Activated T-helper 2 cell treated with anti-CD3 and anti-CD28 coated beads, Interferon-gamma antibody, Interleukin-2, Interleukin-4, amounts not matched to agents 10 μg/mL and 5 μg/mL and 100 μg/mL, durations not matched to agents 14 hours and 24 hours and 36 hours (primary cell): ENCODE data around the gene CAMSAP1. TPM values are rescaled to one million over a fixed set of nuclear protein-coding genes. Genes with fewer than 3 reads are reported as not detected.

Source experiments
- DNase-seq: peaks from one replicate; pipeline ENCODE4 v3.0.0; 2021; ENCODE audit warnings: low spot score
- H3K27ac Mint-ChIP-seq: one replicate; pipeline ENCODE4 v1.8.0; 2021; ENCODE audit warnings: mixed read lengths
- H3K27me3 Mint-ChIP-seq: one replicate; pipeline ENCODE4 v1.8.0; 2021; ENCODE audit warnings: low read depth, mixed read lengths
- H3K36me3 Mint-ChIP-seq: one replicate; pipeline ENCODE4 v1.8.0; 2021; ENCODE audit warnings: low read depth, mixed read lengths
- H3K4me1 Mint-ChIP-seq: one replicate; pipeline ENCODE4 v1.8.0; 2021; ENCODE audit warnings: low read depth, mixed read lengths
- H3K4me3 Mint-ChIP-seq: one replicate; pipeline ENCODE4 v1.8.0; 2021; ENCODE audit warnings: low read depth, mild to moderate bottlenecking, moderate library complexity, mixed read lengths
- H3K9me3 Mint-ChIP-seq: one replicate; pipeline ENCODE4 v1.8.0; 2021; ENCODE audit warnings: mixed read lengths
- intact Hi-C: fragments of 100-400 bp; cut with micrococcal nuclease; formaldehyde crosslinking; loops from one replicate; pipeline ENCODE4 v1.15.1; 2023
- total RNA-seq: library from RNA; stranded (reverse); gene quantifications from 2 replicates; pipeline ENCODE4 v1.2.3, GENCODE V29; 2022

The CAMSAP1 gene
- total RNA-seq, 1 donor from 2014 or later: 44.2 TPM

DNA sequence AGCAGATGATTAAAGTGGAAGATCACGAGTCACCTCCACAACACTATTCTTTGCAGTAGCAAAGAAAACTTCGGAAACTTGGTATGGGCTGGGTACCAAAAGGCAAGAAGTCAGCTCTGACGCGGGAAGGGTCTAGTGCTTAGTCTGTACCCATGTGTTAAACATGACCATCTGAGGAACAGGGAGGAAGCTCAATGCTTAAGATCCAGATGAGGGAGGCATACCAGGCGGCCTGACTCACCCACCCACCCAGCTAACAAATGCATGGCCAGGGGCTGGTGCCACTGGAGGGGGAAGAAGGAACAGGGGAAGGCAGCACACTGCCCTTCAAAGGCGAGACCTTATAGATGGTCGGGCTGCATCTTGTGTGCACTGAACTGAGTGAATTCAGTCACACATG lies 41.8 kb downstream of the CAMSAP1 start:
- intact Hi-C loops: loop anchor here (10.0 kb wide), 1 partner anchor 59 kb away; no protein-coding TSS in a partner anchor
- no peaks in the 10 kb centered on the region for H3K9me3 Mint-ChIP-seq
- peaks cover 35% of the 10 kb centered on the region for H3K36me3 Mint-ChIP-seq
- no peak overlapping the region for H3K4me3 Mint-ChIP-seq
- DNase-seq: no peak
- no peaks in the 10 kb centered on the region for H3K4me1 Mint-ChIP-seq
- H3K27me3 Mint-ChIP-seq: no peaks in the 10 kb centered on the region
- no peak overlapping the region for H3K27ac Mint-ChIP-seq

GRCh38 chr9:135864447-135865049 lies 42.8 kb downstream of the CAMSAP1 start:
- Mint-ChIP-seq H3K9me3 (no peaks in the 10 kb centered on the region), H3K4me3 (no peak overlapping the region), H3K27me3 (no peaks in the 10 kb centered on the region), H3K27ac (no peak overlapping the region), H3K36me3 (peaks cover 26% of the 10 kb centered on the region), H3K4me1 (no peaks in the 10 kb centered on the region)
- intact Hi-C loops: loop anchor here (10.0 kb wide), 1 partner anchor 60 kb away; no protein-coding TSS in a partner anchor
- DNase-seq: peak; percentile 50

- peaks cover 27% of the 10 kb centered on the region for H3K36me3 Mint-ChIP-seq
- no peak overlapping the region for H3K4me3 Mint-ChIP-seq
- intact Hi-C loops: loop anchor here (10.0 kb wide), 1 partner anchor 62 kb away; no protein-coding TSS in a partner anchor
- H3K4me1 Mint-ChIP-seq: no peaks in the 10 kb centered on the region
- H3K9me3 Mint-ChIP-seq: no peaks in the 10 kb centered on the region
- H3K27ac Mint-ChIP-seq: no peak overlapping the region
- no peaks in the 10 kb centered on the region for H3K27me3 Mint-ChIP-seq
- no peak for DNase-seq
These were observed 44.5 kb downstream of the CAMSAP1 start for GRCh38 chr9:135862809-135863208.

GRCh38 chr9:135858491-135859185 lies 48.7 kb downstream of the CAMSAP1 start:
- no peaks in the 10 kb centered on the region for H3K9me3 Mint-ChIP-seq
- H3K27ac Mint-ChIP-seq: no peak overlapping the region
- H3K4me3 Mint-ChIP-seq: no peak overlapping the region
- H3K36me3 Mint-ChIP-seq: peaks cover 34% of the 10 kb centered on the region
- no peaks in the 10 kb centered on the region for H3K27me3 Mint-ChIP-seq
- DNase-seq: no peak
- intact Hi-C loops: no loop called here
- no peaks in the 10 kb centered on the region for H3K4me1 Mint-ChIP-seq

DNA sequence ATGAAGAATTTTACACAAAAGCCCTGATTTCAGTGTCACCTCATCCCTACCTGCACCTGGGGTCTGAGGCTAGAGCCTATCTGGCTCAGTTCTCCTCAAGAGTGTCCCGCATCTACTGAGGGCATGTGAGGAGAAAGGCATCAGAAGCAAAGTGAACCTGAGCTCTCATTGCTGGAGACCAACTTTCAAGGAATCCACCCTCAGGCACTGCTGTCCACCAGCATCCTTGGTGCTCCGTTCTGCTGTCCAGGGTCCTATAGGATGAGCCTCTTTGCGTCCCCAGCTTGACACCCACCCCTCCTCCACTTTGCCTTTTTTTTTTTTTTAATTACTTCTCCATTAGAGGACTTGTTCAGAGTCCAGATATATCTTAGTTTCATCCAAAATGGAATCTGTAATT lies 49.5 kb downstream of the CAMSAP1 start:
- no peaks in the 10 kb centered on the region for H3K4me1 Mint-ChIP-seq
- no peak overlapping the region for H3K4me3 Mint-ChIP-seq
- intact Hi-C loops: no loop called here
- no peaks in the 10 kb centered on the region for H3K9me3 Mint-ChIP-seq
- peaks cover 33% of the 10 kb centered on the region for H3K36me3 Mint-ChIP-seq
- no peak for DNase-seq
- no peaks in the 10 kb centered on the region for H3K27me3 Mint-ChIP-seq
- no peak overlapping the region for H3K27ac Mint-ChIP-seq

DNA sequence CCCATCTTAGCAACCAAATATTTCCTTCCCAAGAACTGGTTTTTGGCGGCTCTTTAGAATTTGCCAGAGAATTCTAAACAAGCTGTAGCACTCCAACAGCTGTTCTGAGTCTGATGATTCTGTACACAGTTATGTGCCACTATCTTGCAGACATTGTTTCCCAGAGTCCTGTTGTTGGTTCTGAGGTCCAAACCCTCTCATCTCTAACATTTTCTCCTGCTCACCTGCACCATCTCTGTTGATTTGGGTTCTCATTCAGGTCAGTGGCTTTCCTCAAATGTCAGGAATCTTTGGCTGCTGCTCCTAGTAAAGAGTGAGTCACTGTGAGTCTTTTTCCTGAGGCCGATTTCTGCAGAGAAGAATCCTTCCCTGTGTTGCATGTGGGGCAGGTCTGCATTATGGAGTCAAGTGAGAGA lies 50.0 kb downstream of the CAMSAP1 start:
- intact Hi-C loops: no loop called here
- H3K36me3 Mint-ChIP-seq: peaks cover 28% of the 10 kb centered on the region
- H3K4me1 Mint-ChIP-seq: no peaks in the 10 kb centered on the region
- H3K9me3 Mint-ChIP-seq: no peaks in the 10 kb centered on the region
- H3K27me3 Mint-ChIP-seq: no peaks in the 10 kb centered on the region
- no peak overlapping the region for H3K27ac Mint-ChIP-seq
- H3K4me3 Mint-ChIP-seq: no peak overlapping the region
- DNase-seq: no peak

DNA sequence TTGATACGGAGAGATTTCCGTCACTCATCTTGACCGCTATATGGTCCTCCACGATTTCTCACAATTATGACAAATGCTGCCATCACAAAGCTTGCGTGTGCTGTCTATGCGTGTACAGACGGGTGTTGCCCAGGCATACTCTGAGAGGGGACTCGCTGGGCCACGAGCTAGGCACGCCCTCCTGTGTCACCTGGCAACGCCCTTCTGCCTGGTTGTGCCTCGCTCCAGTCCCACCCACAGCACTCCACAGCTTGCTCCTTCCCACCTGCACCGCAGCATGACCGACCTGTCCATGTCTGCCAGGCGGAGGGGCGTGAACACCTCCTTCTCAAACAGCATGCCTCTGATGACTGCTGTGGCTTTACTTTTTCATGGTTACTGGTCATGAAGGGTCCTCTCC lies 55.6 kb downstream of the CAMSAP1 start:
- H3K27ac Mint-ChIP-seq: no peak overlapping the region
- H3K27me3 Mint-ChIP-seq: no peaks in the 10 kb centered on the region
- H3K36me3 Mint-ChIP-seq: peaks cover 34% of the 10 kb centered on the region
- no peak overlapping the region for H3K4me3 Mint-ChIP-seq
- intact Hi-C loops: no loop called here
- no peak for DNase-seq
- peaks cover under 1% of the 10 kb centered on the region for H3K9me3 Mint-ChIP-seq
- peaks cover 12% of the 10 kb centered on the region for H3K4me1 Mint-ChIP-seq

DNA sequence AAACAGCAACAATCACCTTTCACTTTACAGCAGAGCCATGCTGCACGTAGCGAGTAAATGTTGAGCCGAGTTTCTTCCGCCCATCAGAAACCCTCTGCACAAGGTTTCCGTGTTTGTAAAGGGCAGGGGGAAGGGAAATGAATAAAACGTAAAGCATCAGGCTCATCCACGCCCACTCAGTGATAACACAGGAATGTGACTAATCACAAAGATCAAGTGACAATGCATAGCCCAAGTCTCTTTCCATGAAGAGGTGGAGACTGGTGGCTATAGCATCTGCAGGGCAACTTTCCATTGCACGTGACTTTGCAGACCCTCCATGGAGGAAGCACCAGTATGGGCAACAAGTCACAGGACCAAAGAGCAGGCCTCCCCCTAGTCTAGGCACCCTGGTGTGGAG lies 56.6 kb downstream of the CAMSAP1 start:
- peaks cover 8% of the 10 kb centered on the region for H3K9me3 Mint-ChIP-seq
- H3K4me3 Mint-ChIP-seq: no peak overlapping the region
- no peak for DNase-seq
- peaks cover 12% of the 10 kb centered on the region for H3K4me1 Mint-ChIP-seq
- intact Hi-C loops: no loop called here
- peaks cover 37% of the 10 kb centered on the region for H3K36me3 Mint-ChIP-seq
- peak overlapping the region; percentile 26 for H3K27ac Mint-ChIP-seq
- H3K27me3 Mint-ChIP-seq: no peaks in the 10 kb centered on the region

GRCh38 chr9:135849181-135849580 lies 58.2 kb downstream of the CAMSAP1 start:
- Mint-ChIP-seq H3K4me3 (no peak overlapping the region), H3K9me3 (peaks cover 24% of the 10 kb centered on the region), H3K27ac (no peak overlapping the region), H3K27me3 (no peaks in the 10 kb centered on the region), H3K4me1 (peaks cover 12% of the 10 kb centered on the region), H3K36me3 (peaks cover 52% of the 10 kb centered on the region)
- DNase-seq: no peak
- intact Hi-C loops: no loop called here

GRCh38 chr9:135848341-135849047 lies 58.9 kb downstream of the CAMSAP1 start:
- Mint-ChIP-seq H3K4me3 (no peak overlapping the region), H3K36me3 (peaks cover 57% of the 10 kb centered on the region), H3K27ac (no peak overlapping the region), H3K27me3 (no peaks in the 10 kb centered on the region), H3K4me1 (peaks cover 12% of the 10 kb centered on the region), H3K9me3 (peaks cover 28% of the 10 kb centered on the region)
- intact Hi-C loops: no loop called here
- no peak for DNase-seq

- H3K4me3 Mint-ChIP-seq: no peak overlapping the region
- peaks cover 28% of the 10 kb centered on the region for H3K9me3 Mint-ChIP-seq
- no peak overlapping the region for H3K27ac Mint-ChIP-seq
- intact Hi-C loops: no loop called here
- no peak for DNase-seq
- H3K36me3 Mint-ChIP-seq: peaks cover 57% of the 10 kb centered on the region
- H3K27me3 Mint-ChIP-seq: no peaks in the 10 kb centered on the region
- H3K4me1 Mint-ChIP-seq: peaks cover 12% of the 10 kb centered on the region
These were observed 59.5 kb downstream of the CAMSAP1 start for GRCh38 chr9:135847833-135848232.

- intact Hi-C loops: no loop called here
- H3K4me3 Mint-ChIP-seq: no peak overlapping the region
- no peak overlapping the region for H3K27ac Mint-ChIP-seq
- no peak for DNase-seq
- peaks cover 18% of the 10 kb centered on the region for H3K9me3 Mint-ChIP-seq
- no peaks in the 10 kb centered on the region for H3K27me3 Mint-ChIP-seq
- peaks cover 4% of the 10 kb centered on the region for H3K4me1 Mint-ChIP-seq
- peaks cover 32% of the 10 kb centered on the region for H3K36me3 Mint-ChIP-seq
These were observed 66.8 kb downstream of the CAMSAP1 start for GRCh38 chr9:135840539-135840938.

- H3K9me3 Mint-ChIP-seq: peaks cover 13% of the 10 kb centered on the region
- peaks cover 4% of the 10 kb centered on the region for H3K4me1 Mint-ChIP-seq
- no peak for DNase-seq
- no peaks in the 10 kb centered on the region for H3K27me3 Mint-ChIP-seq
- intact Hi-C loops: no loop called here
- H3K27ac Mint-ChIP-seq: no peak overlapping the region
- H3K4me3 Mint-ChIP-seq: no peak overlapping the region
- H3K36me3 Mint-ChIP-seq: peaks cover 28% of the 10 kb centered on the region
These were observed 67.2 kb downstream of the CAMSAP1 start for GRCh38 chr9:135840107-135840506.
